Type B pancreatic cell (in vitro differentiated cells): ENCODE data around the gene FAM177B. TPM values are rescaled to one million over a fixed set of nuclear protein-coding genes. Genes with fewer than 3 reads are reported as not detected.
"Not testable (repeated sequence)": the region's sequence is repeated elsewhere in the genome, so short reads cannot be mapped to it uniquely, and the experiment has no call there.

Experiments used
- DNase-seq: peaks from one replicate; pipeline ENCODE4 v3.0.0; 2021; ENCODE audit warnings: mixed read lengths; ENCODE audit not compliant: unreplicated experiment; ENCODE audit errors: extremely low spot score
- H3K27ac Mint-ChIP-seq: 2 replicates; pipeline ENCODE4 v1.8.0; 2021; ENCODE audit warnings: mild to moderate bottlenecking, mixed read lengths
- H3K27me3 Mint-ChIP-seq: 2 replicates; pipeline ENCODE4 v1.8.0; 2021; ENCODE audit warnings: mixed read lengths
- H3K36me3 Mint-ChIP-seq: 2 replicates; pipeline ENCODE4 v1.8.0; 2021; ENCODE audit warnings: mixed read lengths
- H3K4me1 Mint-ChIP-seq: one replicate; pipeline ENCODE4 v1.8.0; 2021; ENCODE audit warnings: mixed read lengths; ENCODE audit not compliant: unreplicated experiment
- H3K4me3 Mint-ChIP-seq: 2 replicates; pipeline ENCODE4 v1.8.0; 2021; ENCODE audit warnings: mild to moderate bottlenecking, mixed read lengths
- H3K9me3 Mint-ChIP-seq: 2 replicates; pipeline ENCODE4 v1.8.0; 2021; ENCODE audit warnings: mixed read lengths
- total RNA-seq: library from RNA; stranded (reverse); gene quantifications from 2 replicates; pipeline ENCODE4 v1.2.1, GENCODE V29; 2021; ENCODE audit warnings: low replicate concordance
- TF ChIP-seq, protein P1 (sequence below): fragments of 200-600 bp; sonication (generic); conservative IDR thresholded peaks from 2 replicates; pipeline ENCODE4 v1.5.0; 2021; ENCODE audit warnings: antibody characterized with exemption, mild to moderate bottlenecking

FAM177B gene
- total RNA-seq, 1 donor from 2014 or later, result 0.34 TPM

DNA sequence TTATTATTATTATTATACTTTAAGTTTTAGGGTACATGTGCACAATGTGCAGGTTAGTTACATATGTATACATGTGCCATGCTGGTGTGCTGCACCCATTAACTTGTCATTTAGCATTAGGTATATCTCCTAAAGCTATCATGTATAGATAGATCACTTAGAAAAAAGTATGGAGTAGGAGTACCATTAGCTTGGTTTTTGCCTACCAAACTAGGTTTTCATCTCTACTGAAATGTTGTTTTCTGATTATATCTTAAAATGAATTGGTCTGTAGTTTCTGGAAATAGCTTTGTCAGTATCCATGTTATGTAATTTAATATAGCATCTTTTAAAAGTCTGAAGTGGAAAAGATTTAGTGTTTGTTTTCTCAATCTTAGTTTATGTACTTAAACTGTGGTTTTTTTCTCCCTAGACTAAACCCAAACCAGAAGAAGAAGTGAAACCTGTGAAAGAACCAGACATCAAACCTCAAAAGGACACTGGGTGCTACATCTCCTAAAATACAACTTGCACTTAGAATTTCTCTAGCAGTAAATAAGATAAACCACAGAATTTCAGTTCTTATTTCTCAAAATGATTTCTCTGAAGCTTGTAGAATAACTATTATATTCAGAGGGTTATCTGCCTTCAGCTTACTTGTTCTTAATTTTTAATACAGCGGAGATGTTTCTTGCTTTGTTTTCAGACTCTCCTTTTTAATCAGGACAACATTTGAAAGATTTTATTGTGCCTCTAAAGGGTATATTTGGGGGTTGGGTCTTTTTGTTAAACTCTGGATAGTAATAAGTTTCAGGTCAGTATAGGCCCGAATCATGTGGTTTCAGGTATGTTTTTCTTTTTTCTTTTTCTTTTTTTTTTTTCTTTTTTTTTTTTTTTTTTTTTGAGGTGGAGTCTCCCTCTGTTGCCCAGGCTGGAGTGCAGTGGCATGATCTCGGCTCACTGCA, 4.5 kb upstream of the FAM177B start:
- H3K4me3 Mint-ChIP-seq, result no peak overlapping the region
- H3K9me3 Mint-ChIP-seq, result no peaks in the 10 kb centered on the region
- H3K4me1 Mint-ChIP-seq, result no peaks in the 10 kb centered on the region
- H3K27me3 Mint-ChIP-seq, result no peaks in the 10 kb centered on the region
- TF ChIP-seq, protein P1, sequence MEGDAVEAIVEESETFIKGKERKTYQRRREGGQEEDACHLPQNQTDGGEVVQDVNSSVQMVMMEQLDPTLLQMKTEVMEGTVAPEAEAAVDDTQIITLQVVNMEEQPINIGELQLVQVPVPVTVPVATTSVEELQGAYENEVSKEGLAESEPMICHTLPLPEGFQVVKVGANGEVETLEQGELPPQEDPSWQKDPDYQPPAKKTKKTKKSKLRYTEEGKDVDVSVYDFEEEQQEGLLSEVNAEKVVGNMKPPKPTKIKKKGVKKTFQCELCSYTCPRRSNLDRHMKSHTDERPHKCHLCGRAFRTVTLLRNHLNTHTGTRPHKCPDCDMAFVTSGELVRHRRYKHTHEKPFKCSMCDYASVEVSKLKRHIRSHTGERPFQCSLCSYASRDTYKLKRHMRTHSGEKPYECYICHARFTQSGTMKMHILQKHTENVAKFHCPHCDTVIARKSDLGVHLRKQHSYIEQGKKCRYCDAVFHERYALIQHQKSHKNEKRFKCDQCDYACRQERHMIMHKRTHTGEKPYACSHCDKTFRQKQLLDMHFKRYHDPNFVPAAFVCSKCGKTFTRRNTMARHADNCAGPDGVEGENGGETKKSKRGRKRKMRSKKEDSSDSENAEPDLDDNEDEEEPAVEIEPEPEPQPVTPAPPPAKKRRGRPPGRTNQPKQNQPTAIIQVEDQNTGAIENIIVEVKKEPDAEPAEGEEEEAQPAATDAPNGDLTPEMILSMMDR, result no peak
- H3K27ac Mint-ChIP-seq, result no peak overlapping the region
- DNase-seq, result no peak
- H3K36me3 Mint-ChIP-seq, result peaks cover 27% of the 10 kb centered on the region

DNA sequence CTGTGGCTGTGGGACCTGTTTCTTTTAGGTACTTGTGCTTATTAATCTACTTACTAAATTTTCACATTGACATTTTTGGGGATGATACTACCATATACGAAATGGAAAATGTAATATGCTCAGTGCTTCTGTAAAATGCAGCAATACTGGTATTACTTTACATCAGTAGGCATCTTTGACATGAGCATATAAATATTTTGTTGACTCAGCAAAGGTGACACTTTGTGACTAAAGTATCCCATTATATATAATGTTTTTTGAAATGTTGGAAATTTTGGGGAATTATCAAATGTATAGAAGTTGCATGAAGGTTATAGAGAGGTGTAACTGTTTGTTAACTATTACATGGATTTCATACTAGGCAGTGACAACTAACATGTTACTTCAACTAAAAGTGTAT, 2.3 kb upstream of the FAM177B start:
- peaks cover 20% of the 10 kb centered on the region for H3K36me3 Mint-ChIP-seq
- H3K27me3 Mint-ChIP-seq, result no peaks in the 10 kb centered on the region
- no peaks in the 10 kb centered on the region for H3K4me1 Mint-ChIP-seq
- no peaks in the 10 kb centered on the region for H3K9me3 Mint-ChIP-seq
- no peak overlapping the region for H3K27ac Mint-ChIP-seq
- no peak for DNase-seq
- no peak overlapping the region for H3K4me3 Mint-ChIP-seq
- TF ChIP-seq, protein P1, result no peak

DNA sequence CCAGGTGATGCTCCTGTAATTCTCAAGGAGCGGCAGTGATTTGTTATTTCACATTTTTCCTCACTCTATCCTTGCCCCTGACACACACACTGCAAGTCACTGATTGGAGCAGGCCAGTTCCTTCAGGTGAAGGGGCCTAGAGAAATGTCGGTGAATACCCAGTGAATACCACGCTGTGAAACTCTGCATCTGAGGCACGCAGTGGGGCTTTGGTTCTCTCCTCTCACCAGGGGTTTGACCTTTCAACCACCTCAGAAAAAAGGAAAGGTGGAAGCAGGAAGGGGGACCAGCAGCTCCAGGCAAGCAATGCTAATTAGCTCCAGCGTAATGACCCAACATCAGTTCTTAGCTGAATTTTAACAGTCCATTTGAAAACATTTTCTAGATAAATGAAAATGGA, 532 bp upstream of the FAM177B start:
- TF ChIP-seq, protein P1, result no peak
- no peaks in the 10 kb centered on the region for H3K4me1 Mint-ChIP-seq
- no peak for DNase-seq

DNA sequence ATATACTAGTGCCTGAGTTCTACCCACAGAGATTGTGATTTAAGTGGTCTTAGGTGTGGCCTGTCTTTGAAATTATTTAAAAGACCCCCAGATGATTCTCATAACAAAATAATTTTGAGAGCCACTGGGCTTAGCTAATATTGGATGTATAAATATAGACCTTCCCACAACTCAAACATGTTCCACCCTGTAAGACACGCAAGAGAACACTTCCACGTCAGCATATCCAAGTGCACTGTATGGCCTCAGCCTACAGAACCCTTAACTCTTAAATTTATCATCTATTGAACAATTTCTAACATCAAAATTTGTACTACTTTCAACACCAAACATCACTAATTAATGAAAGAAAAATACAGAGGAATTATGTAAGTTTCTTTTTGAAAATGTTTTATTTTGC, 2.5 kb downstream of the FAM177B start:
- H3K27ac Mint-ChIP-seq, result no peak overlapping the region
- H3K27me3 Mint-ChIP-seq, result no peaks in the 10 kb centered on the region
- TF ChIP-seq, protein P1, result no peak
- no peaks in the 10 kb centered on the region for H3K9me3 Mint-ChIP-seq
- no peak overlapping the region for H3K4me3 Mint-ChIP-seq
- no peak for DNase-seq
- no peaks in the 10 kb centered on the region for H3K4me1 Mint-ChIP-seq
- H3K36me3 Mint-ChIP-seq, result no peaks in the 10 kb centered on the region

More for the DNA sequence above, 532 bp upstream of the FAM177B start:
- Mint-ChIP-seq H3K27me3 (no peaks in the 10 kb centered on the region), H3K4me3 (no peak overlapping the region), H3K27ac (no peak overlapping the region), H3K9me3 (no peaks in the 10 kb centered on the region), H3K36me3 (peaks cover 13% of the 10 kb centered on the region)

DNA sequence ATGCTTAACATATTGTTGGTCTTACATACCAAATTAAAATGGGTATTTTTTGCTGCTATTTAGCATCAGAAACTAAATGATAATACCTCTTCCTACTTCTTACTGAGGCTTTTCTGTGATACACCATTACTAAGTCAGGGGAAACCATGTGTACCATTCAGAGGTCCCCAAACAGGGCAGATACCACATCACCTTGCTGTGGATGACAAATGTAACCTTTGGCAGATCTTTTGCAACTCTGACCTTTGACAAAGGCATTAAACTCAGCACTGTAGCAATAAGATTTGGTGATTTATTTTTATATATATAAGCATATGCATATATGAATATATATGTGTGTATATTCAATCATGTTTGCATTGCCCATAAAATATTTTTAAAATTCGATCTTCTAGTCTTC, 2.9 kb downstream of the FAM177B start:
- DNase-seq, result no peak
- no peaks in the 10 kb centered on the region for H3K27me3 Mint-ChIP-seq
- H3K4me1 Mint-ChIP-seq, result no peaks in the 10 kb centered on the region
- TF ChIP-seq, protein P1, result no peak
- no peak overlapping the region for H3K4me3 Mint-ChIP-seq
- H3K27ac Mint-ChIP-seq, result no peak overlapping the region
- H3K36me3 Mint-ChIP-seq, result no peaks in the 10 kb centered on the region
- H3K9me3 Mint-ChIP-seq, result no peaks in the 10 kb centered on the region

DNA sequence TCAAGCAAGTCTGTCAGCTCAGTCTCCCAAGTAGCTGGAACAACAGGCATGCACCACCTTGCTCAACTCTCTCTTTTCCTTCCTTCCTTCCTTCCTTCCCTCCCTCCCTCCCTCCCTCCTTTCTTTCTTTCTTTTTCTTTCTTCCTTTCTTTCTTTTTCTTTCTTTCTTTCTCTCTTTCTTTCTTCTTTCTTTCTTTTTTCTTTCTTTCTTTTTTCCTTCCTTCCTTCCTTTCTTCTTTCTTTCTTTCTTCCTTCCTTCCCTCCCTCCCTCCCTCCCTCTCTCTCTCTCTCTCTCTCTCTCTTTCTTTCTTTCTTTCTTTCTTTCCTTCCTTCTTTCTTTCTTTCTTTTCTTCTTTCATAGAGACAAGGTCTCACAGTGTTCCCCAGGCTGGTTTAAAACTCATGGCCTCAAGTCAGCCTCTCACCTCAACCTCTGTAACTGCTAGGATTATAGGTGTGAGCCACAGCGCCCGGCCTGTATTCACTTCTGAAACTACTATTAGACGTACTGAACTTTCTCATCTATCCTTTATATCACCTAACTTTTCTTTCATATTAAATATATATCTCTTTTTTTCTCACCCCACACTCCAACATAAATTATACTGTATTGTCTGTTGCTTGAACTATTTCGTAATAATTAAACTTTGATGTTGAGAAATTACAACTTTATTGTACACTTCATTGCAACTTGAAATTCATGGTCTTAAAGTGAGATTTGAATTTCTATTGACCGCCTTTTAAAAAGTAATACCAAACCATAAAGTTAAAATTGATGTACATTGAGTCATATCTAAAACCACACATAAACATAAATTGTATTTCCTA, 4.8 kb downstream of the FAM177B start:
- not testable (repeated sequence) for H3K27me3 Mint-ChIP-seq, H3K27ac Mint-ChIP-seq, DNase-seq

More for the DNA sequence above, 4.8 kb downstream of the FAM177B start:
- not testable (repeated sequence) for H3K4me3 Mint-ChIP-seq, H3K36me3 Mint-ChIP-seq, H3K9me3 Mint-ChIP-seq, H3K4me1 Mint-ChIP-seq
